NK-92 treated with Interleukin-12 subunit alpha and Interleukin-12 subunit beta, amount 100 ng/mL, for 24 hours (cell line): ENCODE results near the gene PHLDA3.

Experiments
- DNase-seq: peaks from one replicate; lab custom pipeline; 2025; lab: John Stamatoyannopoulos, UW

The PHLDA3 gene

DNA sequence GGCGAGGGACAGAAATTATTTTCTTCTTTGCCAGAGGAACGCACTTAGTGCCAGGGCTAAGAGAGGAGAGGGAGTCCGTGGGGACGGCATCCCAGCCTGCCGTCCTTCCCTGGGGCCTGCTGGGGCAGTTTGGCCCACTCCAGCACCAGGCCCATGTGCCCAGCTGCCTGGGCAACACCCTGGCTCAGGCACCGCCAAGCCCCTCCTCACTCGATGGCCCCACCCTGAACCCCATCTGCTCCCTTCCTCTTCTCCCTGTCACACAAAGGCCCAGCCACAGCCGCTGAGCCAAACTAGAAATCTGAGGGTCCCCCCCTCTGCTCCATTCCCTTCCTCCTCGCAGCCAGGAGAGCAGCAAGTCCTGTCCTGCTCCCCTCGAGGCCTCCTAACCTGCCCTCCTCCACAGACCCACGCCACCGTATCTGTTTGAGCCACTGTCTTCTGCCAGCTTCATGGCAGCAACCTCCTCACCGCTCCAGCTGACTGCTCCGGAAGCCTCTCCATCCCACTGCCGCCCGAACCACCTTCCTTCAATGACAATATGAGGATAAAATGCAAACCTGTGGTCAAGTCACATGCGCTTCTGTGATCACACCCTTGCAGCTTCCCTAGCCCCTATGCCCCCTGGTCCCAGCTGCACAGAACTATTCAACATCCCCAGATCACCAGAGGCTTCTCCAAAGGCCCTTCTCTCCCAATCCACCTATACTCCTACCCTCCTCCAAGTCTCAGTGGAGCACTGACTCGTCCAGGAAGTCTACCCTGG, 39.1 kb downstream of the PHLDA3 start:
- DNase-seq: no peak

DNA sequence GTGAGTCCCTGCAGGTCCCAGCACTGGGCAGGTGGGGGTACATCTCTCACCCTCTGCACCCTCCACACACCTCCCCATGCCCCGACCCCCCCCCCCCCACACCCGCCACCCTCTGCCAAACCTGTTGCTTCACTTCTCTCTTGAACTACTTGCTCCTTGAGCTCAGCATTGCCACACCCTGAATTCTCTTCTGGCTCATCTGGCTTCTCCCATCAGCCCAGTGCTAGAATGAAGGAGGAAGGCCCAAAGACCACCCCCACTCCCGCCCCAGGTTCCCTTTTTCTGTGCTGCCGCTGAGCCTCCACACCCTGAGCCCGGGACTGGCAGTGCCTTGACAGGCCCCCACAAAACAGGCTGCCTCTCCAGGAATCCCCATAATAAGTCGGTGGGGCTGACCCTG, 41.0 kb downstream of the PHLDA3 start:
- DNase-seq: no peak

- no peak for DNase-seq
Observed at GRCh38 chr1:201426479-201427310, 42.3 kb downstream of the PHLDA3 start.

GRCh38 chr1:201424146-201424545, 44.8 kb downstream of the PHLDA3 start:
- DNase-seq: no peak

- no peak for DNase-seq
Observed at GRCh38 chr1:201423655-201424054, 45.3 kb downstream of the PHLDA3 start.

- DNase-seq: no peak
Observed at GRCh38 chr1:201422436-201423030, 46.5 kb downstream of the PHLDA3 start.

- no peak for DNase-seq
Observed at GRCh38 chr1:201422026-201422425, 47.0 kb downstream of the PHLDA3 start.

GRCh38 chr1:201421041-201421440, 47.9 kb downstream of the PHLDA3 start:
- no peak for DNase-seq

- DNase-seq: no peak
Observed at GRCh38 chr1:201420608-201421002, 48.4 kb downstream of the PHLDA3 start.

GRCh38 chr1:201419746-201420607, 49.0 kb downstream of the PHLDA3 start:
- DNase-seq: no peak

DNA sequence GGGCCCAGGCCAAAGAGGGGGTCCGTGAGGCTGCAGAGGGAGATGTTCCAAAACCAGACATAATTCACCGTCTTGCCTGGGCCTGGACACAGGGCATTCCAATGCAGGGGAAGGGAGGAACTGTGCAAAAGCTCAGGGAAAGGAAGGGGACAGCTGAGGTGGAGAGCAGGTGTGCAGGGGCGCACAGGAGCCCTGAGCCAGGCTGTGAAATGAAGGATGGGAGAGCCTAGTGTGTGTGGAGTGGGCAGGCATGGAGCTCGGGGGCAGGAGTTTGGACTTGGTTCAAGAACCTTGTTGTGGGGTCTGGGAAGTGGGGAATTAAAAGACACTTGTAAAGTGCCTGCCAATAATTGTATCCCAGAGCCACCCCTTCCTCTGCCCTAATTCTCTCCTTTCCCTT, 49.7 kb downstream of the PHLDA3 start:
- DNase-seq: no peak

DNA sequence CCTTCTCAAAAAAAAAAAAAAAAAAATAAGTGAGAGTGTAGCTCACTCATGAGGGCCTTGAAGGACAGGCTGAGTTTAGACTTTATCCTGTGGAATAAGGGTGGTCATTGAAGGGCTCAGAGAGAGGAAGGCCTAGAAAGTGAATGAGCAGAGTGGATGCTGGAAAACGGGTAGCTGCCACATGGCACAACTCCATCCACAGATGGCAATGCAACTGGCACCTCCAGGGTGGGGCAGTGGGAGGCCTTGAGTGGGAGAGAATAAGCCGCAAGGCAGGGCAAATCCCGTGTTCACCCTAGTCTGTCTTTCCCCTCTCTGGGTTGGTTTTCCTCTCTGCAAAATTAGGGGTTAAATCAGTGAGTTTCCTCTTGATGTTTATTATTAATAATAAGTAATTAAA, 50.5 kb downstream of the PHLDA3 start:
- no peak for DNase-seq
